Nephron (organoid): ENCODE data around the gene ITGA3.

Experiments
- H3K27ac Mint-ChIP-seq, 3 experiments: 2 replicates each; pipeline ENCODE4 v1.8.0; 2020; ENCODE audit warnings: mixed read lengths in 3 of 3, mild to moderate bottlenecking in 2 of 3, moderate library complexity in 1 of 3
- H3K27me3 Mint-ChIP-seq: 2 replicates; pipeline ENCODE4 v1.8.0; 2021; ENCODE audit warnings: low read depth, mild to moderate bottlenecking, moderate library complexity, mixed read lengths
- H3K36me3 Mint-ChIP-seq: 2 replicates; pipeline ENCODE4 v1.8.0; 2020; ENCODE audit warnings: low read depth, mixed read lengths
- H3K4me1 Mint-ChIP-seq: 2 replicates; pipeline ENCODE4 v1.8.0; 2020; ENCODE audit warnings: mixed read lengths
- H3K4me3 Mint-ChIP-seq, 3 experiments: 2 replicates each; pipeline ENCODE4 v1.8.0; 2020; ENCODE audit warnings: mild to moderate bottlenecking in 3 of 3, mixed read lengths in 3 of 3, moderate library complexity in 2 of 3
- H3K9me3 Mint-ChIP-seq: 2 replicates; pipeline ENCODE4 v1.8.0; 2020; ENCODE audit warnings: mixed read lengths
- TF ChIP-seq, protein P1 (sequence below), 3 experiments: fragments of 200-600 bp; sonication (generic); IDR thresholded peaks; one replicate each; pipeline ENCODE4 v1.5.0; 2021; ENCODE audit warnings: antibody characterized with exemption in 3 of 3; ENCODE audit not compliant: unreplicated experiment in 3 of 3

Gene ITGA3

DNA sequence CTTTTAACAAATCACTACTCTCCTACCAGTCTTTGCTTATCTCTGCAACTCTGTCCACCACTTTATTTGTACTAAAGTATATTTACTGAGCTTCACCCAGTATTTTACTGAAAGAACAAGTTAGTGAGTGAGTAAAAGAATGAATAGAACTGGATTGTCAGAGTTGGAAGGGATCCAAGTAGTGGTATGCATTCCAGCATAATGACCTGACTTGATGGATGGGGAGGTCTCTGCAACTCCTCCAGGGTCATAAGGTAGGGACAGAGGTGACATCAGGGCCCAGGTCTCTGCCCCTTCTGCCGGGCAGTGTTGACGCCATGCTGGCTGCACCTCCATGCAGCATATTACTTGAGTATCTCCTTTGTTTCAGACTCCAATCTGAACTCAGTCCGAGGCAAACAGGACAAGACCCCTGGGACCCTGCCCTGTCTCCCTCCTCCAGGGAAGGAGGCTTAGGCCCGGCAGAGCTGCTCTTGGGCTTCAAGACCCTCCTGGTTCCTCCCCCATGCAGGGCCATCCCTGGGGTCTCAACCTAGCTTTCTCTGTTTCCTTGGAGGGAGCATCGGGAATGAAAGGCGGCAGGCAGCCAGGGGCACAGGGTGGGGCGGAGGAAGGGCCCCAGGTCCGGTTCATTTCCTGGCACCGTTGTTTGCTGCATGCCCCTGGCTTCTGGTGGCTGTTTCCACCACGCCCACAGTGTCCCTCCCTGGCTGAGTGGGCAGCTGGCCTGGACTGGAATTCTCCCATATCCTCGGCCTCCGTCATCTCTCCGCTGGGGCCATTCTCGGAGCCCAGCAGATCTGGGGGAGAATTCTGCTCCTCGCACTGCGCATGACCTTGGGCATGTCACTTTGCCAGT lies 12.4 kb upstream of the ITGA3 start:
- Mint-ChIP-seq H3K4me3 (no peak overlapping the region), H3K9me3 (peaks cover 6% of the 10 kb centered on the region), H3K36me3 (no peaks in the 10 kb centered on the region), H3K27ac (peak overlapping the region; percentile 67 to 89 (median 78)), H3K27me3 (peaks cover 5% of the 10 kb centered on the region), H3K4me1 (peaks cover 28% of the 10 kb centered on the region)
- TF ChIP-seq, protein P1, sequence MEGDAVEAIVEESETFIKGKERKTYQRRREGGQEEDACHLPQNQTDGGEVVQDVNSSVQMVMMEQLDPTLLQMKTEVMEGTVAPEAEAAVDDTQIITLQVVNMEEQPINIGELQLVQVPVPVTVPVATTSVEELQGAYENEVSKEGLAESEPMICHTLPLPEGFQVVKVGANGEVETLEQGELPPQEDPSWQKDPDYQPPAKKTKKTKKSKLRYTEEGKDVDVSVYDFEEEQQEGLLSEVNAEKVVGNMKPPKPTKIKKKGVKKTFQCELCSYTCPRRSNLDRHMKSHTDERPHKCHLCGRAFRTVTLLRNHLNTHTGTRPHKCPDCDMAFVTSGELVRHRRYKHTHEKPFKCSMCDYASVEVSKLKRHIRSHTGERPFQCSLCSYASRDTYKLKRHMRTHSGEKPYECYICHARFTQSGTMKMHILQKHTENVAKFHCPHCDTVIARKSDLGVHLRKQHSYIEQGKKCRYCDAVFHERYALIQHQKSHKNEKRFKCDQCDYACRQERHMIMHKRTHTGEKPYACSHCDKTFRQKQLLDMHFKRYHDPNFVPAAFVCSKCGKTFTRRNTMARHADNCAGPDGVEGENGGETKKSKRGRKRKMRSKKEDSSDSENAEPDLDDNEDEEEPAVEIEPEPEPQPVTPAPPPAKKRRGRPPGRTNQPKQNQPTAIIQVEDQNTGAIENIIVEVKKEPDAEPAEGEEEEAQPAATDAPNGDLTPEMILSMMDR (IDR thresholded peaks at IDR 0.05; ENCODE audit: unreplicated experiment in 3 of 3) = no peak

- Mint-ChIP-seq H3K4me3 (no peak overlapping the region), H3K36me3 (no peaks in the 10 kb centered on the region), H3K4me1 (peaks cover 35% of the 10 kb centered on the region), H3K27ac (peak overlapping the region in 2 of 3 experiments; percentile 78 to 93), H3K27me3 (peaks cover 5% of the 10 kb centered on the region), H3K9me3 (peaks cover 6% of the 10 kb centered on the region)
- TF ChIP-seq, protein P1 (IDR thresholded peaks at IDR 0.05; ENCODE audit: unreplicated experiment in 3 of 3) = no peak
Measured at GRCh38 chr17:50044483-50044882, 11.4 kb upstream of the ITGA3 start.

GRCh38 chr17:50045154-50045553 lies 10.8 kb upstream of the ITGA3 start:
- no peaks in the 10 kb centered on the region for H3K36me3 Mint-ChIP-seq

DNA sequence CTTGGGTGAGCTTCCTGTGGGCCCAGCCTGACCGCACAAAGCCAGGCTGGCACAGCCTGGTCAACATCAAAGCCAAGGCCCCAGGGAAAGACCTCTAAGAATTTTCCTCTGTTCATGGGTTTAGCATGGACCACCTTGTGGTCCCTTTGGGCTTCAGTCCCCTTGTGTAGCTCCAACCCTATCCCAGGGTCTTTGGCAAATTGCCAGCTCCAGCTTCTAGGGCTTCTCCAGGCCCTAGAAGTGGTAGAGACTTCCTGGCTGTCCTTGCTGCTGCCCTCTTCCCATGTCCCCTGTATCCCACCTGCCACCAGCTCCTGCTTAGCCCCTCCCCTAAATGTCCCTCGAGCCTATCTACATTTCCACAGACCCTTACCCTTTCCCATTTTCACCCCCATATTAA lies 9.7 kb upstream of the ITGA3 start:
- Mint-ChIP-seq H3K27ac (peak overlapping the region in 2 of 3 experiments; percentile 70 to 84), H3K9me3 (peaks cover 6% of the 10 kb centered on the region), H3K36me3 (no peaks in the 10 kb centered on the region), H3K27me3 (peaks cover 5% of the 10 kb centered on the region), H3K4me3 (no peak overlapping the region), H3K4me1 (peaks cover 40% of the 10 kb centered on the region)
- TF ChIP-seq, protein P1 (IDR thresholded peaks at IDR 0.05; ENCODE audit: unreplicated experiment in 3 of 3) = no peak

More at GRCh38 chr17:50045154-50045553, 10.8 kb upstream of the ITGA3 start:
- peaks cover 5% of the 10 kb centered on the region for H3K27me3 Mint-ChIP-seq
- H3K9me3 Mint-ChIP-seq = peaks cover 6% of the 10 kb centered on the region
- peaks cover 38% of the 10 kb centered on the region for H3K4me1 Mint-ChIP-seq
- H3K4me3 Mint-ChIP-seq = no peak overlapping the region
- peak overlapping the region in 1 of 3 experiments; percentile 93 for H3K27ac Mint-ChIP-seq
- TF ChIP-seq, protein P1 (IDR thresholded peaks at IDR 0.05; ENCODE audit: unreplicated experiment in 3 of 3) = no peak

DNA sequence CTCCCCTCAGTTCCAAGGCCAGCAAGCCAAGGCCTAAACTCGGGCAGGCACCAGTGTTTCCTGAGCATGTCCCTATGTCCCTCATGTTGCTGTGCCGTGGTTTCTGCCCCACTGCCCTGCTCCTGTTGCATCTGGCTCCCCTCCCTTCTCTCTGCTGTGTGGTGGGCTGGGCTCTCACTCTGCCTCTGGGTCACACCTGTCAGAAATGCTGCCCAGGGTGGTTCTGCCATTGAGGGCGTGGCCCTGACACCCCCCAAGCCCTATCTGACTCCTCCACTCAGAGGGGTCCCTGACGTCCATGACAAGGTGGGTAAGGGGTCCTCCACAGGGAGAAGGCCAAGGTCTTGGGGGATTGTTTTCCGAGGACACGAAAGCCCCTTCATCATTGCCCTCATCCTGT lies 9.2 kb upstream of the ITGA3 start:
- H3K27ac Mint-ChIP-seq = peak overlapping the region in 2 of 3 experiments; percentile 70 to 84
- no peak overlapping the region for H3K4me3 Mint-ChIP-seq
- peaks cover 44% of the 10 kb centered on the region for H3K4me1 Mint-ChIP-seq
- H3K36me3 Mint-ChIP-seq = no peaks in the 10 kb centered on the region
- peaks cover 5% of the 10 kb centered on the region for H3K27me3 Mint-ChIP-seq
- TF ChIP-seq, protein P1 (IDR thresholded peaks at IDR 0.05; ENCODE audit: unreplicated experiment in 3 of 3) = no peak
- peaks cover 6% of the 10 kb centered on the region for H3K9me3 Mint-ChIP-seq
